Small intestine (tissue), 7 donors: Measurements from ENCODE around the gene PUS3. TPM values are rescaled to one million over a fixed set of nuclear protein-coding genes. Genes with fewer than 3 reads are reported as not detected.

Experiments used
- DNase-seq, 2 donors: peaks; one replicate each; pipeline versions ENCODE4 v3.0.0 to v3.0.0-alpha.2; 2013
- FAIRE-seq: peaks from 2 replicates; lab custom pipeline; 2012; peaks lifted over from hg19 to GRCh38; lab: Jason Lieb, UNC
- H3K27ac ChIP-seq, 3 donors: one replicate each; pipeline ENCODE4 v1.5.1; 2013; ENCODE audit warnings: low read length in 2 of 3, mild to moderate bottlenecking in 2 of 3, control low read depth in 1 of 3, inconsistent platforms in 1 of 3, low read depth in 1 of 3, moderate library complexity in 1 of 3
- H3K27me3 ChIP-seq, 3 donors: one replicate each; pipeline ENCODE4 v1.6.1; 2013; ENCODE audit warnings: low read length in 3 of 3, inconsistent platforms in 1 of 3; ENCODE audit not compliant: control insufficient read depth in 3 of 3, insufficient read depth in 3 of 3
- H3K36me3 ChIP-seq, 3 donors: one replicate each; pipeline ENCODE4 v1.6.1; 2013; ENCODE audit warnings: low read length in 3 of 3, inconsistent platforms in 1 of 3, low read depth in 1 of 3, mild to moderate bottlenecking in 1 of 3, moderate library complexity in 1 of 3; ENCODE audit not compliant: control insufficient read depth in 3 of 3, insufficient read depth in 2 of 3
- H3K4me1 ChIP-seq, 3 donors: one replicate each; pipeline ENCODE4 v1.6.1; 2013; ENCODE audit warnings: low read length in 2 of 3, inconsistent platforms in 1 of 3, low read depth in 1 of 3, mild to moderate bottlenecking in 1 of 3, moderate library complexity in 1 of 3; ENCODE audit not compliant: control insufficient read depth in 3 of 3, insufficient read depth in 2 of 3
- H3K4me3 ChIP-seq, 3 donors: one replicate each; pipeline ENCODE4 v1.5.1; 2013; ENCODE audit warnings: low read length in 3 of 3, control low read depth in 1 of 3, inconsistent platforms in 1 of 3, low read depth in 1 of 3, mild to moderate bottlenecking in 1 of 3, moderate library complexity in 1 of 3
- H3K9me3 ChIP-seq, 2 donors: one replicate each; pipeline ENCODE4 v1.6.1; 2013; ENCODE audit warnings: low read depth in 1 of 2, low read length in 1 of 2; ENCODE audit not compliant: control insufficient read depth in 2 of 2, insufficient read depth in 1 of 2
- WGBS, 3 donors: extraction: QIAGEN DNeasy Blood & Tissue Kit; methylation state at CpG; one replicate each; pipeline ENCODE4 v1.1.7; 2013; 5-methylcytosine and 5-hydroxymethylcytosine counted together
- polyA plus RNA-seq, 4 donors: library from polyadenylated mRNA; stranded (reverse) in 3 of 4; unstranded in 1 of 4; fragments of 200-250 nt in 3 of 4; fragments of 120-200 nt in 1 of 4; gene quantifications; one replicate each; pipeline versions ENCODE4 v1.2.1 to v1.2.3, GENCODE V29; 2013
- donor health status: healthy with polysubstance abuse.
- donor health status: control.
- donor health status: control.
- donor health status: Bipolar disorder and iron deficiency.
- donor health status: healthy.

The PUS3 gene
- polyA plus RNA-seq, 4 donors: 10.3 to 12.7 (median 11.9) TPM

- Histone ChIP-seq H3K27me3 (no peaks in the 10 kb centered on the region), H3K36me3 (no peaks in the 10 kb centered on the region), H3K27ac (no peak overlapping the region), H3K4me1 (peaks cover 0 to 6% (median 0%) of the 10 kb centered on the region in 3 donors), H3K4me3 (no peak overlapping the region), H3K9me3 (no peaks in the 10 kb centered on the region)
- WGBS, 3 donors: 76 to 85% (median 77%) methylated on average over 23 of the region's 23 CpGs
- DNase-seq (no peak), FAIRE-seq (no peak)
These were observed 45.5 kb upstream of the PUS3 start for GRCh38 chr11:125948278-125949051.

GRCh38 chr11:125947419-125948277, 44.6 kb upstream of the PUS3 start:
- Histone ChIP-seq H3K4me3 (no peak overlapping the region), H3K27ac (no peak overlapping the region), H3K9me3 (no peaks in the 10 kb centered on the region), H3K4me1 (peaks cover 0 to 6% (median 0%) of the 10 kb centered on the region in 3 donors), H3K36me3 (no peaks in the 10 kb centered on the region), H3K27me3 (no peaks in the 10 kb centered on the region)
- FAIRE-seq (no peak), DNase-seq (no peak)
- 81 to 87% (median 86%) methylated on average over 19 to 24 of the region's 24 CpGs for WGBS, 3 donors

- Histone ChIP-seq H3K4me3 (no peak overlapping the region), H3K27ac (no peak overlapping the region), H3K9me3 (no peaks in the 10 kb centered on the region), H3K4me1 (peaks cover 0 to 8% (median 0%) of the 10 kb centered on the region in 3 donors), H3K36me3 (no peaks in the 10 kb centered on the region), H3K27me3 (no peaks in the 10 kb centered on the region)
- WGBS, 3 donors: 87 to 94% (median 91%) methylated on average over 14 of the region's 14 CpGs
- FAIRE-seq: no peak
- no peak for DNase-seq
These were observed 43.9 kb upstream of the PUS3 start for GRCh38 chr11:125946712-125947418.

DNA sequence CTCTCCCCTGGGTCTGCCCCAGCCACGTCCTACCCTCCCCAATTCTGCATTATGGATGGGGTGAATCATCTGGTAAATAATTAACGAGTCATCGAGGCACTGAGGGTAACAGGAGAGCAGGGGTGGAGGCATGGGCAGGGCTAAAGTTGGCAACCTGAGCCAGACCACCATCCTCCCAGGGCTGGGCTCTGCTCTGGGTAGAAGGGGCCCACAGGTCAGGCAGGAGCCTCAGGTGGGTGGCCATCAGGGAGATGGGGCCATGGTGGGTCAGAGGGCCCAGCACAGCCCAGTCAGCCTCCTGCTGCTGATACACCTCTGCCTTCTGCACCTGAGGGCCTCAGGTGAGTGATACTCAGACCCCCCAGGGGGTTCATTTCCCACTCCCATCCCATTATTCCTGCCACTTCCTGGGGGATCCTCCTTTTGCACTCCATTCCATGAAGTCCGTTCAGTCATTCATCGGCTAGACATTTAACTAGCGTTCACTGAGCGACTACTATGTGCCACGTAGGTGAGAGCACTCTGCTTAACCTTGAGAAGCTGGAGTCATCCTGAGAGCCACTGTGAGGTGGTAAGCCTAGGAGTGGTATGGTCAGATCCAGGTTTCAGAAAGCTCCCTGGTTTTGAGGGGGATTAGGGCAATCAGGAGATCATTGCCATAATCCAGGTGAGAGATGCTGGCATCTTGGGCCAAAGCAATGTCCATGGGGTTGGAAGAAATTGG, 43.0 kb upstream of the PUS3 start, which contains the start of gene VSIG10L2:
Gene VSIG10L2, plus strand, starts transcription at position 248 of the 724 bp plus-strand sequence. Its CDS starts 12 bp downstream, at position 260.
- no peak for DNase-seq
- Histone ChIP-seq H3K9me3 (no peaks in the 10 kb centered on the region), H3K4me3 (no peak within 1 kb of the TSS), H3K27ac (no peak within 1 kb of the TSS), H3K36me3 (no peaks in the 10 kb centered on the region), H3K4me1 (peaks cover 0 to 5% (median 0%) of the 10 kb centered on the region in 3 donors), H3K27me3 (no peaks in the 10 kb centered on the region)
- FAIRE-seq: no peak
- 65 to 78% (median 74%) methylated on average over 8 of the region's 8 CpGs for WGBS, 3 donors

DNA sequence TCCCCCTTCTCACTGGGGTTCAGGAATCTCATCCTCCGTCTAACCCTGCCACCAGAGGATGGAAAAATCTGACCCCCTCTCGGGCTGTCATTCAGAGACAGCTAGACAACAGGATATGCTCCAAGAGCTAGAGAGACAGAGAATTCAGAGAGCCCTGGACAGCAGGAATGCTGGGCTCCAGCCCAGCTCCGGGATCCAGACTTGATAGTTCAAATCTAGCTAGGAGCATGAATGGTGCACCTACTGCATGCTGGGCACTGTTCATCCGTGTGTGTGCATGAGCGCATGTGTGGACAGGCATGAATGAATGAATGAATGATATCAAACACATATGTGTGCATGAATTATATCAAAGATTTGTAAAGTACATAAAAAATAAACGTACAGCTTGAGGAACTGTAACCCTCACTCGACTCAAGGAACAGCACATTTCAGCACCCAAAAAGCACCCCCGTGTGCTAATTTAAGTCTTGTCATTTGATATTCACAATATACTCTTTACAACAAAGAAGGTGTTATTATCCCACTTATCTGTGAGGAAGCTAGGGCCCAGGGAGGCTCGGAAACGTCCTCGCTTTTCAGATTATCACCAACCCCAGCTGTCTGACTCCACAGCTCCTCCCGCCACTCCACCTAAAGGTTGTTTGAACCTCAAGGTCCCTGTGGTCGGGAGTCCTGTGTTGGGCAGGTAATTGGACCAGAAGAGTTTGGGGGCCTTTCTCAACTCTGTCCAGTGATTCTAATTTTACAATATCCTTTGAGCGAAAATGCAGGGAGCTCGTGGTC, 42.2 kb upstream of the PUS3 start:
- no peak for FAIRE-seq

GRCh38 chr11:125944350-125945010, 41.5 kb upstream of the PUS3 start:
- DNase-seq: no peak
- WGBS, 3 donors: 77 to 85% (median 78%) methylated on average over 13 of the region's 13 CpGs
- no peak overlapping the region for H3K27ac ChIP-seq
- H3K9me3 ChIP-seq: no peaks in the 10 kb centered on the region
- FAIRE-seq: no peak
- no peaks in the 10 kb centered on the region for H3K36me3 ChIP-seq
- peaks cover 0 to 5% (median 0%) of the 10 kb centered on the region in 3 donors for H3K4me1 ChIP-seq
- H3K27me3 ChIP-seq: no peaks in the 10 kb centered on the region
- H3K4me3 ChIP-seq: no peak overlapping the region

More for the DNA sequence above, 42.2 kb upstream of the PUS3 start:
- Histone ChIP-seq H3K9me3 (no peaks in the 10 kb centered on the region), H3K27me3 (no peaks in the 10 kb centered on the region), H3K4me1 (peaks cover 0 to 5% (median 0%) of the 10 kb centered on the region in 3 donors), H3K4me3 (no peak overlapping the region), H3K36me3 (no peaks in the 10 kb centered on the region), H3K27ac (no peak overlapping the region)
- DNase-seq: no peak
- WGBS, 3 donors: 54 to 66% (median 56%) methylated on average over 15 of the region's 15 CpGs
